Measurements from ENCODE around the gene CD22.

The CD22 gene

GRCh38 chr19:35297922-35298321 is 31.1 kb upstream of the CD22 start (continued):
- TF ChIP-seq TSHZ1 (tag by site-specific recombination; IDR thresholded peaks at IDR 0.05; ENCODE audit: borderline replicate concordance) (no peak), KLF10 (tag by site-specific recombination; IDR thresholded peaks at IDR 0.05) (no peak), AEBP2 (tag by site-specific recombination; IDR thresholded peaks at IDR 0.05; ENCODE audit: borderline replicate concordance) (peak; percentile 3; the same call in 1 of the 2 replicates), ZNF558 (tag by site-specific recombination; IDR thresholded peaks at IDR 0.05) (no peak), ZFP3 (tag by site-specific recombination; IDR thresholded peaks at IDR 0.05; ENCODE audit: low read depth) (no peak), ZNF701 (tag by site-specific recombination; IDR thresholded peaks at IDR 0.05) (no peak), YY2 (tag by site-specific recombination; IDR thresholded peaks at IDR 0.05) (no peak; the same call in 1 of the 2 replicates), ZNF211 (tag by site-specific recombination; IDR thresholded peaks at IDR 0.05; ENCODE audit: low read depth) (no peak), ZNF19 (tag by site-specific recombination; IDR thresholded peaks at IDR 0.05; ENCODE audit: low read depth) (no peak), ZNF521 (tag by site-specific recombination; IDR thresholded peaks at IDR 0.05) (no peak; the same call in 1 of the 2 replicates), ZNF549 (tag by site-specific recombination; IDR thresholded peaks at IDR 0.05) (no peak), ZNF121 (tag by site-specific recombination; IDR thresholded peaks at IDR 0.05) (0 out of 2 replicates have a peak, but pooled peaks have one; percentile 35), ZNF132 (tag by site-specific recombination; IDR thresholded peaks at IDR 0.05; ENCODE audit: borderline replicate concordance) (no peak), MZF1 (tag by site-specific recombination; IDR thresholded peaks at IDR 0.05; ENCODE audit: borderline replicate concordance) (no peak), ZNF692 (tag by site-specific recombination; IDR thresholded peaks at IDR 0.05) (no peak), ZEB2 (tag by site-specific recombination; IDR thresholded peaks at IDR 0.05) (no peak), ZNF585B (tag by site-specific recombination; IDR thresholded peaks at IDR 0.05) (no peak), ZNF416 (tag by site-specific recombination; IDR thresholded peaks at IDR 0.05) (no peak), HOXA7 (CRISPR knock-in tag; IDR thresholded peaks at IDR 0.05; ENCODE audit: borderline replicate concordance) (no peak), SP7 (tag by site-specific recombination; IDR thresholded peaks at IDR 0.05) (no peak), ZNF280C (tag by site-specific recombination; IDR thresholded peaks at IDR 0.05) (0 out of 2 replicates have a peak, but pooled peaks have one; percentile 10), FEZF1 (tag by site-specific recombination; IDR thresholded peaks at IDR 0.05) (no peak), ZNF426 (tag by site-specific recombination; IDR thresholded peaks at IDR 0.05) (no peak), ATF2 (tag by site-specific recombination; IDR thresholded peaks at IDR 0.05; ENCODE audit: low read depth) (no peak), ZNF837 (tag by site-specific recombination; IDR thresholded peaks at IDR 0.05) (no peak; the same call in 1 of the 2 replicates), ZIC2 (tag by site-specific recombination; IDR thresholded peaks at IDR 0.05) (no peak), ZNF704 (tag by site-specific recombination; IDR thresholded peaks at IDR 0.05) (no peak), ZNF433 (tag by site-specific recombination; IDR thresholded peaks at IDR 0.05; ENCODE audit: low read depth) (no peak), ZBTB26 (tag by site-specific recombination; optimal IDR thresholded peaks at IDR 0.05) (peak; percentile 1)
